HG03378 (cell line): ENCODE results near the gene TEX11.
"Not testable (repeated sequence)": the region's sequence is repeated elsewhere in the genome, so short reads cannot be mapped to it uniquely, and the experiment has no call there.

Source experiments
- ATAC-seq: cut with Tn5 transposase; IDR thresholded peaks from one replicate; pipeline ENCODE4 v1.9.1; 2021; ENCODE audit warnings: mild to moderate bottlenecking, moderate library complexity; ENCODE audit not compliant: unreplicated experiment

The TEX11 gene

GRCh38 chrX:70613295-70613694 lies 295.2 kb downstream of the TEX11 start:
- no peak for ATAC-seq

GRCh38 chrX:70605352-70605751 lies 303.2 kb downstream of the TEX11 start:
- ATAC-seq, result no peak

GRCh38 chrX:70592091-70592490 lies 316.4 kb downstream of the TEX11 start:
- no peak for ATAC-seq

- ATAC-seq, result not testable (repeated sequence)
Observed at GRCh38 chrX:70587158-70587557, 321.4 kb downstream of the TEX11 start.

- ATAC-seq, result no peak
Observed at GRCh38 chrX:70577442-70577841, 331.1 kb downstream of the TEX11 start.

- ATAC-seq, result not testable (repeated sequence)
Observed at GRCh38 chrX:70569922-70570576, 338.5 kb downstream of the TEX11 start.

GRCh38 chrX:70554948-70555347 lies 353.6 kb downstream of the TEX11 start:
- no peak for ATAC-seq

GRCh38 chrX:70554523-70554922 lies 354.0 kb downstream of the TEX11 start:
- ATAC-seq, result no peak

- no peak for ATAC-seq
Observed at GRCh38 chrX:70554081-70554480, 354.4 kb downstream of the TEX11 start.

GRCh38 chrX:70553516-70553915 lies 355.0 kb downstream of the TEX11 start:
- peak; percentile 83 for ATAC-seq

GRCh38 chrX:70552130-70552704 lies 356.3 kb downstream of the TEX11 start:
- no peak for ATAC-seq

- ATAC-seq, result no peak
Observed at GRCh38 chrX:70549429-70549828, 359.1 kb downstream of the TEX11 start.

- ATAC-seq, result no peak
Observed at GRCh38 chrX:70535198-70535597, 373.3 kb downstream of the TEX11 start.

GRCh38 chrX:70527610-70528345 lies 380.7 kb downstream of the TEX11 start:
- ATAC-seq, result no peak

GRCh38 chrX:70527053-70527452 lies 381.5 kb downstream of the TEX11 start:
- ATAC-seq, result peak; percentile 47

- ATAC-seq, result no peak
Observed at GRCh38 chrX:70525733-70526132, 382.8 kb downstream of the TEX11 start.

- ATAC-seq, result not testable (repeated sequence)
Observed at GRCh38 chrX:70515692-70516091, 392.8 kb downstream of the TEX11 start.

- ATAC-seq, result not testable (repeated sequence)
Observed at GRCh38 chrX:70515270-70515669, 393.2 kb downstream of the TEX11 start.

- ATAC-seq, result no peak
Observed at GRCh38 chrX:70509078-70509477, 399.4 kb downstream of the TEX11 start.

- ATAC-seq, result no peak
Observed at GRCh38 chrX:70508296-70508911, 400.1 kb downstream of the TEX11 start.

GRCh38 chrX:70505451-70505841 lies 403.1 kb downstream of the TEX11 start:
- ATAC-seq, result no peak
